Hippocampal formation (tissue), 2 donors: Measurements from ENCODE around the gene LARP4B.
"Not testable (repeated sequence)": the region's sequence is repeated elsewhere in the genome, so short reads cannot be mapped to it uniquely, and the experiment has no call there.

ENCODE experiments used
- DNase-seq, 2 donors: peaks; one replicate each; lab custom pipeline; 2025; lab: John Stamatoyannopoulos, UW

Gene LARP4B

GRCh38 chr10:958106-958505, 26.6 kb upstream of the LARP4B start:
- no peak for DNase-seq

- DNase-seq, result no peak
Measured at GRCh38 chr10:955820-956217, 24.3 kb upstream of the LARP4B start.

GRCh38 chr10:955127-955819, 23.8 kb upstream of the LARP4B start:
- no peak for DNase-seq

- no peak for DNase-seq
Measured at GRCh38 chr10:954396-954795, 22.9 kb upstream of the LARP4B start.

- no peak for DNase-seq
Measured at GRCh38 chr10:953836-954235, 22.3 kb upstream of the LARP4B start.

- DNase-seq, result no peak
Measured at GRCh38 chr10:949446-949845, 17.9 kb upstream of the LARP4B start.

- no peak for DNase-seq
Measured at GRCh38 chr10:948347-948746, 16.8 kb upstream of the LARP4B start.

- DNase-seq, result no peak
Measured at GRCh38 chr10:947881-948280, 16.4 kb upstream of the LARP4B start.

- DNase-seq, result no peak
Measured at GRCh38 chr10:947051-947450, 15.5 kb upstream of the LARP4B start.

GRCh38 chr10:945778-946177, 14.3 kb upstream of the LARP4B start:
- no peak for DNase-seq

- DNase-seq, result no peak
Measured at GRCh38 chr10:944034-944831, 12.7 kb upstream of the LARP4B start.

GRCh38 chr10:943334-944033, 12.0 kb upstream of the LARP4B start:
- DNase-seq, result no peak

- DNase-seq, result no peak
Measured at GRCh38 chr10:938941-939678, 7.6 kb upstream of the LARP4B start.

- no peak for DNase-seq
Measured at GRCh38 chr10:934746-935406, 3.4 kb upstream of the LARP4B start.

GRCh38 chr10:934165-934564, 2.7 kb upstream of the LARP4B start:
- DNase-seq, result not testable (repeated sequence)

GRCh38 chr10:932589-932988, 1.1 kb upstream of the LARP4B start:
- DNase-seq, result no peak

GRCh38 chr10:930625-931325, 730 bp downstream of the LARP4B start:
- DNase-seq, result no peak

- no peak for DNase-seq
Measured at GRCh38 chr10:929960-930624, 1.4 kb downstream of the LARP4B start.

- DNase-seq, result no peak
Measured at GRCh38 chr10:927131-927530, 4.4 kb downstream of the LARP4B start.

GRCh38 chr10:926075-926698, 5.3 kb downstream of the LARP4B start:
- DNase-seq, result no peak
